Activated T-helper 9 cell treated with anti-CD3 and anti-CD28 coated beads, Interleukin-2, amount 50 U/mL, for 16 hours (primary cell): ENCODE data around the gene PRKAG2.

ENCODE experiments used
- DNase-seq: peaks from one replicate; pipeline ENCODE4 v3.0.0-alpha.2; 2020; ENCODE audit warnings: low read depth

The PRKAG2 gene

GRCh38 chr7:151900986-151901621, 24.2 kb upstream of the PRKAG2 start:
- DNase-seq = no peak

- no peak for DNase-seq
These were observed 23.7 kb upstream of the PRKAG2 start for GRCh38 chr7:151900591-151900985.

- DNase-seq = no peak
These were observed 22.8 kb upstream of the PRKAG2 start for GRCh38 chr7:151899513-151900360.

DNA sequence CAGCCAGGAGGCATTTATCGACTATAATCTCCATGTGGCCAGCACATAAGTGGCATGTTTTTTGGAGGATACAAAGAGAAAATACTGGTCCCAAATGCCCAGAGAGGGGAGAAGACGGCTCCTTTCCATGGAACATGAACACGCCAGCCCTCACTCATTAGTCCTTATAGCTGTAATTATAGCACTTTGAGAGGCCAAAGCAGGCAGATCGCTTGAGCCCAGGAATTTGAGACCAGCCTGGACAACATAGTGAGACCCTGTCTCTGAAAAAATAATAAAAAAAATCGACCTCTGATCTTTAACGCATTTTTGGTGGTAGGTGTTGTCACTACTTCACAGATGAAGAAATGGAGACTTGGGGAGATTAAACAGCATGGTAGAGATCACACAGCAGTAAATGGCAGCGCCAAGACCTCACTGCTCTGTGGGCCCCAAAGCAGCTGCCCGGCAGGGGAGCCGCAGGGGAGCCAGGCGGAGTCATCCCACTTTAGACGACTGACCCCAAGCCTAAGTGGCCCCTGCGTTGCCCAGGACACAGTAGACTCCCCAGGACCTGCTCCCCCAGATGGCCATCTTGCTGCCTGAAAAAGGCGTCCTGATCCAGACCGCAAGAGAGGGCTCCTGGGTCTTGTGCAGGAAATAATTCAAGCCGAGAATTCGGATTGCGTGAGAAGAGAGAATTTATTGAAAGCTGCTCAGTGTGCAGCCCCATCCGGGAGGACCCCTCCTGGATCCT, 21.2 kb upstream of the PRKAG2 start:
- no peak for DNase-seq

DNA sequence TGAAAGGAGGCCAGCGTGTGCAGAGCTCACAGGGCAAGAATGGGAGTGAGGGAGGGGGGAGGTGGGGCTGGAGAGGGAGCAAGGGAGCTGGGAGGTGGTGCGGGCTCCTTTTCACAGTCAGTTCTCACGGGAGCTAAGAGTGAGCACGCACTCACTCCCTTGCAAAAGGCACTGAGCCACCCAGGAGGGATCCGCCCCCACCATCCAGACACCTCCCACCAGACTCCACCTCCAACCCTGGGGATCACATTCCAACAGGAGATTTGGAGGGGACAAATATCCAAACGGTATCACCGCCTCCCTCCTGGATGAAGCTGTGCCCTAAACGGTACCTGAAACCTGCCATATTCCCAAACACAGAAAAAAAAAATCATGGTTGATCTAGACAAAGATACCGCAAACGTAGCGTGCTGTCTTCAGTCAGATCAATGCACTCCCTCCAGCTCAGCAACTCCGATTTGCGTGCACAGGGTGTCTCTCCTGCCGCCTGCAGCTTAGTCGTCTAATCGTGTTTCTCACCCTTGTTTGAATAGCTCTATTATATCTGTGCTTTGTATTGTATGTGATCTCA, 20.3 kb upstream of the PRKAG2 start:
- DNase-seq = no peak

GRCh38 chr7:151896486-151896885, 19.6 kb upstream of the PRKAG2 start:
- DNase-seq = no peak

DNA sequence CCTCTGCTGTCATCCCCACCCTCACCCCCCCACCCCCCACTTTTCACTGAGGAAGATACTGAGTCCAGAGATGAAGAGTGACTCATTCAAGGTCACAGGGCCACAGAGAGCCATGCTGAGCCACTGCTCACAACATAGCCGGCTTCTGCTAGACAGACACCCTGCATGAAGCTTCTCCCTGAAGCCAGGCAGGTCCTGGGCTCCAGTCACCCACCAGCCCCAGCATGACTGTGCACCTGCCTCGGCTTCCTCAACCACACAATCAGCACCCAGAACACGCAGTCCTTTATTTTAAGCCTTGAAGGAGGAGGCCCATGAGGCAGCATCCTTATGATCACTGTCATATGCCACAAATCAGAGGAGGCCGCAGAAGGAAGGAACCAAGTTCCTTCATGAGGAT, 19.2 kb upstream of the PRKAG2 start:
- DNase-seq = no peak

GRCh38 chr7:151895631-151896031, 18.7 kb upstream of the PRKAG2 start:
- no peak for DNase-seq

GRCh38 chr7:151895008-151895630, 18.2 kb upstream of the PRKAG2 start:
- DNase-seq = no peak

DNA sequence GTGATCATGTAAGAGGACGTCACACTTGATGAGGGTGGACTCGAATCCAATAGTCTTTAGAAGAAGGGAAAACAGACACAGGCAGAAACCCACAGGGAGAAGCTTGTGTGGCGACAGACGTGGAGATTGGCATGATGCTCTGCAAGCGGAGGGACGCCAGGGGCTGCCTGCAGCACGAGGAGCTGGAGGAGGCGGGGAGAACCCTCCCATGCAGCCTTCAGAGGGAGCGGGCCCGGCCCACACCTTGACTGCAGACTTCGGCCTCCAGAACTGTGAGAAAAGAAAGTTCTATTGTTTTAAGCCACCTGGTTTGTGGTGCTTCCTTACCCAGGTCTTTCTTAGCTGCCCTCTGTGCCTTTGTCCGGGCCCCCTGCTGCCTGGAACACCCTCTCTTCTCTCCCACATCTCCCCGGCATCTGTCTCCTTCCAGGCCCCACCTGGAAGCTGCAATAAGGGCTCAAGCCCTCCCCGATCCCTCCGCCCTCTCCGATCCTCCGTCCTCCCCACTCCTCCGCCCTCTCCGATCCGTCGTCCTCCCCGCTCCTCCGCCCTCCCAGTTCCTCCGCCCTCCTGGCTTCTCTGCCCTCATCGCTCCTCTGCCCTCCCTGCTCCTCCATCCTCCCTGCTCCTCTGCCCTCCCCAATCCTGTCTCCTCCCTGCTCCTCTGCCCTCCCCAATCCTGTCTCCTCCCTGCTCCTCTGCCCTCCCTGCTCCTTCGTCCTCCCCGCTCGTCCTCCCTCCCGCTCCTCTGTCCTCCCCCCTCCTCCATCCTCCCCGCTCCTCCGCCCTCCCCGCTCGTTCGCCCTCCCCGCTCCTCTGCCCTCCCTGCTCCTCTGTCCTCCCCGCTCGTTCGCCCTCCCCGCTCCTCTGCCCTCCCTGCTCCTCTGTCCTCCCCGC, 17.4 kb upstream of the PRKAG2 start:
- no peak for DNase-seq

DNA sequence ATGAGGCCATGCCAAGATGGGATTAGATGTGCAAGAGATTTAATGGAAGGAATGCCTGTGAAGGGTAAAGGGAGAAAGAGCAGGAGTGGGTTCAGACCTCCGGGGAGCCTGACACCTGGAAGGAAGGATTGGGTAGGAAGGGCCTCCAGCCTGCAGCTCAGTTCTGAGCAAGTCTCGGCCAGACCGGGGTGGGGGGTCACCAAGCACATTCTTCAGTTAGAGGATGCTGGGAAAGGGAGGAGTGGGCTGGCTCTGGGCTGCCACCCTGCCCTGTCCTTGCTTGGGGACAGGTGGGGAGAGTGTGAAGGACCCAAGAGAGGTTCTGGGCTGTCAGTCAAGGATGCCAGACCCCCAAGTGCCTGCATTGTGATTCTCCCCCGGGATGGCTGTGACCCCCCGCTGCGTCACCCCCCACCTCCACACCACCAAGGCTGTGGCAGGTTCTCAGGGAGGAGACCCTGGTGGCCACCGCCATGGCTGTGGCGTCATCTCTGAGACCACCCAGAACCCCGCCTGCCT, 16.5 kb upstream of the PRKAG2 start:
- DNase-seq = no peak

- DNase-seq = no peak
These were observed 14.8 kb upstream of the PRKAG2 start for GRCh38 chr7:151891753-151892152.

- DNase-seq = no peak
These were observed 14.3 kb upstream of the PRKAG2 start for GRCh38 chr7:151891182-151891581.

- no peak for DNase-seq
These were observed 13.6 kb upstream of the PRKAG2 start for GRCh38 chr7:151890355-151891004.

DNA sequence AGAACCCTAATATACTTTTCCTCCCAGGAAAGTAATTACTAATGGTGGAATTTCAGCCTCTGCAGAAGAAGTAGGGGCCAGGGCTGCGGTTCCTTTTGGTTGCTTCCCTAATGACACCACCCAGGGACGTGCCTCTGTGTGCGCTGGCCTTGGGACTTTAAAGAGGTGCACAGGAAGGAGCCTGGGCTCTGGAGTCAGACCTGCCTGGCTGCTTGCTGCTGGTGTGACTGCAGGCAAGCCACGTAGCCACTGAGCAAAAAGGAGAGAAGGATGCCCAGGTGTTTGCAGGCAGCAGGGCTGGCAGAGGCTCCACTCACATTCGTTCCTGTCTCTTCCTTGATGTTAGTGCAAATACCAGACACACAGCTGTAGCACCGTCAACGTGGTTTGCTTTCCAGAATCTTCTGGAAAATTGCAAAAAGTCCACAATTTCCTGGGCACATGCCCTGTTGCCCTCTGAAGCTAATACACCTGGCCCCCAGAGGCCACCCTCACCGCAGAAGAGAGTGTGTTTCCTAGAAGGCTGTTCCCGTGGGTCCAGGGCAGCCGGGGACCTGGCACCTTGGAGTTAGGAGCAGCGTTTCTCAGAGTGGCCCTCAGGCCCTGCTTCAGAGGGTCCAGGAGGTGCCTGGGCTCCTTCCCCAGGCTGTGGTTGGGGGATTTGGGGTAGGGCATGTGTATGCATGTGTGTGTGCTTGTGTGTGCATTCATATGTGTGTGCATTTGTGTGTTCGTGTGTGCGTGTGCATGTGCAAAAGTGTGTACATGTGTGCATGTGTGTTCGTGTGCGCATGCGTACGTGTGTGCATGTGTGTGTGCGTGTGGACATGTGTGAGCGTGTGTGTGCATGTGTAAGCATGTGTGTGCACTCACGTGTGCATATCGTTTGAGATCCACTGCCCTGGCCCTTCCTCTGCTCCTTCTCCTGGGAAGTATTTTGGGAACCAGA, 12.8 kb upstream of the PRKAG2 start:
- DNase-seq = no peak

DNA sequence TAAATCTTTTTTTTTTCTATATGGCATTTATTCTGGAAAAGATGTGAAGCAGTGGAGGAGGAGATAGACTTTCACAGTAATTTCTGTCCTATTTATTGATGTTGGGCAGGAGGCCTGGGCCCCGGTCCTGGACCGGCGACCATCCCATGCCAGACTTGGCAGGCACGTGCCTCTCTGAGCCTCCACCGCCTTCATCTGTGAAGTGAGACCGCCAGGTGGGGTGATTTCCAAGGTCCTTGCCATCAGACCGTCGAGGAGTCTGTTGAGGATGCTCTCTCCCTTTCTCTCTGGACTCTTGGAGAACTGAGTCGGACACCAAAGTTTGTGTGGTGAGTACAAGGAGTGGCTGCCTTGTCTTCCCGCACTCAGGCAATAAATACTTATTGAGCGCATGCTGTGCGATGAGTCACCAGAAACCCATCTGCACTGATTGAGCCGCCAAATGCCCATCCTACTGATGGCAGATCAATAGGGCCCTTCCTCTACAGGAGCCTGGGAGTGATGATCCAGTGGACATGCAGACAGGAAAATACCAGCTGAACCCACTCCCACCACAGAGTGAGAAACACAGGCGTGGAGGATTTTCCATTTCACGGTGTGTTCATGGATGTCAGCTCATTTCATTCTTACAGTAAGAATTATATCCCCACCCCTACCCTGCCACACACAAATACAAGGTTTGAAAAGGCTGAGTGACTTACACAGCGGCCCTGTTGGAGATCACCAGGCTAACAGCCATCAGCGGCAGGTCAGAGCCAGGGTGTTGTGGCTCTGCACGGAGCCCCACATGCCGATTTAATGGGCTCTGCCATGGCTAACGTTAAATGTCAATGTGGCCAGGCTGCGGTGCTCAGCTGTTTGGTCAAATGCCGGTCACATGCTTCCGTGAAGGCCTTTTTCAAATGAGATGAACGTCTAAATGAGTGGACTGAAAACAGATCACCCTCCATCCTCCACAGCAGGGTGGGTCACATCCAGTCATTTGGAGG, 11.5 kb upstream of the PRKAG2 start:
- no peak for DNase-seq

DNA sequence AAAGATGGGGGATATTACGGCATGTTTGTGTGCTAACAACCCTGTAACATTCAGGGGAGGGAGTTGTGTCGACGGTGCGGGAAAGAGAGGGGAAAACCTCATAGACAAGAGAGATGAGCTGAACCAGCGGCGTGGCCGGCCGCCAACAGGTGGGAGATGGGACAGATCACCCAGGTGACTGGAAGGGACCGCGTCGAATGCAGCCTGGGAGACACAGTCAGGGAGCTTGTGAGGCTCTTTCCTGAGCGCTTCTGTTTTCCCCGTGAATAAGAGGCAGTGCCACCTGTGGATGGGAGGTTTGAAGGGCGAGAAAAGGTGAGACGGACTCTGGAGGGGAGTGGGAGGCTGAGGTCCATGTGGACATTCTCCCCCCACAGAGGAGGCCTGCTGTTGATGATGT, 9.9 kb upstream of the PRKAG2 start:
- no peak for DNase-seq

DNA sequence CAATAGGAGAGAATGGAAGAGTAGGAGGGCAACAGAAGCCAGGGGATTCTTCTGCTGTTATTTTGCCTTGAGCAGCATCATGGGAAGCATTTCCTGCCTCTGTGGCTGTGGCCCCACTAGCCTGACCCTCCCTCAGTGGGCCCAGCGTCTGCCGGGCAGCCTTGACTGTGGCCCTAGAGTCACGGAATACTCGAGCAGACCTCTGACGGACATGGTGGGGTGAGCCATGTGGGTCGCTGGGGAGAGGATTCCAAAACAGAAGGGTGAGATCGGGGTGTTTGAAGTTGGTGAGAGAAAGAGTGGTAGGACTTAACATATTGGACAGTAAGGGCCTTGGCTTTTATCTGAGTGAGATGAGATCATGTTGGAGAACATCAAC, 8.3 kb upstream of the PRKAG2 start:
- no peak for DNase-seq
